GM21515 (cell line): ENCODE measurements around the gene NLGN1.
"Not testable (repeated sequence)": the region's sequence is repeated elsewhere in the genome, so short reads cannot be mapped to it uniquely, and the experiment has no call there.

ENCODE experiments used
- ATAC-seq: cut with Tn5 transposase; IDR thresholded peaks from one replicate; pipeline ENCODE4 v1.9.1; 2021; ENCODE audit not compliant: unreplicated experiment

The NLGN1 gene

DNA sequence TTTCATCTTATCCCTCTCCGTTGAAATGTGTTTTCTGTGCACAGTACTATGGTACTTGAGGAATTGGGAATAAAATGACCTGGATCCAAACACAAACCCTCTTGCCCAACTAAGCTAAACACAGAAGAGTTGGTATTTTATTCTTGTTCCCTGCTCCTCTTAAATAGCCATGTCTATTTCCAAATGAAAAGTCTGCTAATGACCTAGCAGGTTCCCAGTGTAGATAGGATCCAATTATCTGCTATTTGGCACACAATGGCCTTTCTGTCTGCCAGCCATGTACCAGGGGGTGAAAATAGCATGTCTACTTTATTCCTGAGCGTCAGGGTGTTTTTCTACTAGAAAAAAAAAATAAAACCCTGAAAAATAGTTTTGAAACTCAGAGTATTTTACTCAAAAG lies 804.6 kb downstream of the NLGN1 start:
- ATAC-seq = no peak

DNA sequence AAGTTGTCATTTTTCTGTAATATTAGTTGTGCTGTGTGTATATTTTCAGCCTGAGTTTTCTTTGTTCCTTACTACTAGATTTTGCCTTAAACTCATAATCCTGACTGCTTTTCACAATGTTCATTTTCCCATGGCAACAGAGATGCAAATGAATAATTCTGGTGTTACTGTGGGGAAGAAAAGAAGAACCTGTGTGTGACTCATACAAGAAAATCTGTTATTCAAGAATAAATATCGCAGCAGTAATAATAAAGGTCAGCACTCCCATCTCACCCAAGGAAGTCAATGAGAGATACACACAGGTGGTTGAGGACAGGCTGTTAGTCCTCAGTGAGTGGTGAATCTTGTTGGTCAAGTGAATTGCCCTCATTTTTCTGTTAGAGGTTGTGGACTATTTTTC lies 805.0 kb downstream of the NLGN1 start:
- no peak for ATAC-seq

DNA sequence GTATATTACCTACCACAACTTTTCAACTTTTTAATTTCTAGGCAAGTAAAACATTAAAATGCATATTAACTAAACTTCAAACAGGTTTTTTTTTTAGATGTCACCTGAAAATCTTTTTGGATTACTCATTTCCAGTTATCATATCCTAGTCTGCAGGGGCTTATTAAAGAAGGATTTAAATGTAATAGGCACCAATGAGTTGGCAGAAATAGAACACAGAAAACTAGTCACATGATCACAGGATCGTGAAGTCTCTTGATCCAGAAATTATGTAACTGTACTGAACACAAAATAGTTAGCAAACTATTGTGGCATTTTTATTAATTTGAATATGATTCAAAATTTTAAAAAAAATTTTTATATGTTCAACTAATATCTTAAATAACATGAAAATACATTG lies 807.2 kb downstream of the NLGN1 start:
- no peak for ATAC-seq

DNA sequence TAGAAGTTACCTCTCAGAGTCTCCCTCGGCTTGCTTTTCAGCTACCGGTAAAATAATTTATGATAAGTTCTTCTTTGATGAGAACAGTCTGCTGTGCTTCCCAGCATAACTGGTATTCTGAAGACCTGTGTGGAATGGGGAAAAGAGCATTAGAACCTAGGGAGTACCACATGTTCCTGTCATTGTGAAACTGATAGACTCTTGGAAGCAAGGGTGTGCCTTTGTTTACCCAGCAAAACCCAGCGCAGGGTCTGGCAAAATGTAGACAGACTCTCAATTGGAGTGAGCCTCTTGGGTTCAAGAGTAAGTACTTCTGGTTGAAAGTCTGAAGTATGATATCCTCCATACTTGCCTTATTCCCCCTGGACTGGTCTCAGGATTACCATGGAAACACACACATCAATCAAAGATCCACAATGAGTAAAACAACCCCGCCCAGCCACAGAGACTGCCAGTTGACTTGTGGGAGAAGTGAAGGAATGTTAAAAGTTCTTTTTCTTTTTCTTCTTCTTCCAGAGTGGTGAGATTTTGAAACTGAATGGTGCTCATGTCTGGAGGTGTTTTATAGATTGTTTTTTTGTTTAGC lies 809.2 kb downstream of the NLGN1 start:
- ATAC-seq = no peak

DNA sequence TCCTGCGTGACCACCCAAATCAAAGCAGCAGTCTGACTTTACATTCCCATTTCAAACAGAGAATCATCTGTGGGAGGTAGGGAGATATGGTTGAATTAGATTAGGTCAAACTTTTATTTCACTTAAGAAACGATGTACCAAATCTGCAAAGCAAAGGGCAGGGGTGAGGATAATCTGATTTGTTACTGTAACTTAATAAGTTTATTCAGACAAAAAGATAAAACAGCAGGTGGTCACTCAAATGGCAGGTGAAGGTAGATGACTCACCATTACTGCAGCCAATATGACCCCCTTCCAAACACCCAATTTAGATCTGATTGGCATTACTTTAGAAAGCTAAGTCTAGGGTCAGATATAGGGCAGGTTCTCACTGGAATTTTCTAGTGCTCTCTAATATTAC lies 810.6 kb downstream of the NLGN1 start:
- no peak for ATAC-seq

DNA sequence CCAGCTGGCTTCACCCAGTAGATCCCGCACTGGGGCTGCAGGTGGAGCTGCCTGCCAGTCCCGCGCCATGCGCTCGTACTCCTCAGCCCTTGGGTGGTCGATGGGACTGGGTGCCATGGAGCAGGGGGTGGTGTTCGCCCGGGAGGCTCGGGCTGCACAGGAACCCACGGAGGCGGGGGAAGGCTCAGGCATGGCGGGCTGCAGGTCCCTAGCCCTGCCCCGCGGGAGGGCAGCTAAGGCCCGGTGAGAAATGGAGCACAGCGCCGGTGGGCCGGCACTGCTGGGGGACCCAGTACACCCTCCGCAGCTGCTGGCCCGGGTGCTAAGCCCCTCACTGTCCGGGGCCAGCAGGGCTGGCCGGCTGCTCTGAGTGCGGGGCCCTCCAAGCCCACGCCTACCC lies 814.4 kb downstream of the NLGN1 start:
- ATAC-seq = not testable (repeated sequence)

DNA sequence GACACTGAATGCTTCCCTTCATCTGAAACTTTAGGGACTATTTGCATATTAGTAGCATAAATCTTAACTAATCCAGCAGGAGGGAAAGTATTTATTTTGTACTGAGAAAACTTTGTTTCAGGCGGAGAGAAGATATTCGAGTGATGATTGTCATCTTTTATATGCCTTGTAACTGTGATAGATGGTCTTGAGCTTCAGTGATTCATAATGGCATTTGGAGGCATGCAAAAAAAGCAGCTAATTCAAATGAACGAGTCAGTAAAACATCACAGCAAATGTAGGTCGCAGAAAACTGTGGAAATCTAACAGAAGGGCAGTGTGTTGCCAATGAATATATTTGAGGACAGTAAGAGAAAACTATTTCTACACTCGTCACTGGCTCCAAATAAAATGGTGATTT lies 817.9 kb downstream of the NLGN1 start:
- no peak for ATAC-seq

DNA sequence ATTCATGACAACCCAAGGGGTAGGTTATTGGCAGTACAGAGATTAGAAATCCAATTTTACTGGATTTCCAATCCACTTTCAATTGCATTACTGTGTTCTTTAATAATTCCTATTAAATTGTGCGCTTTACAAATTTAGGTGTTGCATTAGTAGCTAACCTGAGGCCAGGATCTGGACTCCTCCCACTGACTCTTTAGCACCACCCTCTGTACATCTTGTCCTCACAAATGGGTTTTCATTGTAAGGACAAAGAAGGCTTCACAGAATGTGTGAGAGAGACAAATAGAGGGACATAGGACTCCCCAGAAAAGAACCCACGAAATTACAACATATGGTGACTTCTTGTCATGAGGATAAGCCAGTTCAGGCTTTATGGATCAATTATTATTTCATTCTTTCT lies 818.5 kb downstream of the NLGN1 start:
- ATAC-seq = no peak

DNA sequence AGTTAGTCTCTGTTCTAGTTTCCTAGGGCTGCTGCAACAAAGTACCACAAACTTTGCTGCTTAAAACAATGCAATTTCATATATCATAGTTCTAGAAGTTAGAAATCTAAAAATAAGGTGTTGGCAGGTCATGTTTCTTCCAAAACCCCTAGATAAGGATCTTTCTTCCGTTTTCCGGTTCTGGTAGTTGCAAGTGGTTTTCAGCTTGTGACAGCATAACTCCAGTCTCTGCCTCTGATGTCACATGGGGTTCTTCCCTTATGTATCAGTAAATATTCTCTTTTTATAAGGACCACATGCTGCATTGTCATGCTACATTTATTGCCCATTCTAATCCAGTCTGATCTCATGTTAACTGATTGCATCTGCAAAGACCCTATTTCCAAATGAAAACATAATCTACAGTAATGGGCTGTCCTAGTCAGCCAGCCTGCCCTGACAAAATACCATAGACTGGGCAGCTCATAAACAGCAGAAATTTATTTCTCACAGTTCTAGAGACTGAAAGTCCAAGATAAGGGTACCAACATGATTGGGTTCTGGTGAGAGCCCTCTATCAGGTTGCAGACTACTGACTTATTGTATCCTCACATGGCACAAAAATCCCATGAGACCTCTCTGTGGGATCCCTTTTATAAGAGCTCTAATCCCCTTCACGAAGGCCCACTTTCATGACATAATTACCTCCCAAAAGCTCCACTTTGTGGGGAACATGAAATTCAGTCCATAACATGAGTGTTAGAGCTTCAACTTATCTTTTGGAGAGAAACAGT lies 819.6 kb downstream of the NLGN1 start:
- no peak for ATAC-seq

DNA sequence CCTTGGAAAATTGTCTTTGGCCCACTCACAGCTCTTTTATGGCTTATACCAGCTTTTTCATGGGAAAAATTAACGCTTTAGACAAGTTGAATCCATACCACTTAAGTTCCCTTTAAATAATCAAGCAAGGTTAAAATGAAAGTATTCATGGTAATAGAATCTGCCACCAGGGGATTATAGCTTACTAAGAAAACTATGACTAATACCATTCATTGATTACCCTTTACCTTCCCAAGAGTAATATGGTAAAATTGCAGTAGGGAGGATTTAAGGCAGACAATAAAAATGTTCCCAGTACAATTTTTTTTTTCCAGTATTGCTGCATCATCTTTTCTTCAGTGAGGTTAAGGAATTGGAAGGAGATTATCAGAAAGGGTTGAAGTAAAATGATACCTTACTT lies 820.5 kb downstream of the NLGN1 start:
- no peak for ATAC-seq

DNA sequence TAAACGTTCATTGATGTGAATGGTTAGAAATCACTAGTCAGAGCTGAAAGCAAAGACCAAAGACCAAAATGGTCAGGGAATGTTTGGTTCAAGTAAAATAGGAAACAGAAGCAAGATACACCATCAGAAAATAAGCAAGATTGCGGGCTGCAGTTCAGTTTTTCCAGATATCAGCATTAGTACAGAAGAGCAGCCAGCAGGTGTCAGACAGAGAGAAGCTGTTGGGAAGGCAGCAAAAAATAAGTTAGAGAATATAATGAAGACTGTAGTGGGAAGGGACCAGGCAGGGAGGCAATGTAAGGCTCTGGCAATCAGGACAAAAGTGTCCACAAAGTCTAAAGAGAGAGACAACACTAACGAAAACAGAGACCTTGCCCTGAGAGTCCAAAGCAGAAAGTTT lies 822.2 kb downstream of the NLGN1 start:
- ATAC-seq = no peak

DNA sequence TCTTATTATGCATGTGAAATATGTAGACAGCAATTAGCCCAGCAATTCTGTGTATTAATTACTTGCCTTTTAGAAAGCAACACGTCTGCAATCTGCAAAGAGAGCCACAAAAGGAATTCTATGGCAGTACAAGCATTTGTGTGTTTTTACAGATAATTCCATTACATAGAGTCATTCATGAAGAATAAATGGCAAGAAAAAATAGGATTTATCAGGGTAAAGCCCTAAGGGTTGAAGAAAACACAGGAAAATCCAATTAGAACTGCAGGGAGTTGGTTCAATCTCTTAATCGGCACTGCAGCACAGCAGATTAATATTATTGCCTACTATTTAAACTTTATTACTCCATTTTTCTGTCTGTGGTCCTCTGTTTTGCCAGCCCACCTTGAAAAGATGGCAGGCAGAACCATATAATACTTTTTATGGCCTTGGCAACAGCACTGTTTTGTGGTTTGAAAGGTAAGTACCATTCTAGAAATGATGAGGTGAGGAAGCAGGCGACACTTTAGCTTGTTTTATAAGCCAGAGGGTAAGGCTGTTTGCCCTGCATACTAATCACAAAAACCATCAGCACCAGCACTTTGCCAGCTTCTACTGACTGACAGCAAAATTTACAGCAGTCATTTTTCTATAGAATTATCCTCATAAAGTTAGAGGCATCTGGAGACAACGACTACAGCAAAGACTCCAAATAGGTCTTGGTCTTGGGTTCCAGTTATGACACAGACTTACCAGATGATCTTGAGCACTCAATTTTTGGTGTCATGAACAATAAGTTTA lies 823.4 kb downstream of the NLGN1 start:
- ATAC-seq = no peak

DNA sequence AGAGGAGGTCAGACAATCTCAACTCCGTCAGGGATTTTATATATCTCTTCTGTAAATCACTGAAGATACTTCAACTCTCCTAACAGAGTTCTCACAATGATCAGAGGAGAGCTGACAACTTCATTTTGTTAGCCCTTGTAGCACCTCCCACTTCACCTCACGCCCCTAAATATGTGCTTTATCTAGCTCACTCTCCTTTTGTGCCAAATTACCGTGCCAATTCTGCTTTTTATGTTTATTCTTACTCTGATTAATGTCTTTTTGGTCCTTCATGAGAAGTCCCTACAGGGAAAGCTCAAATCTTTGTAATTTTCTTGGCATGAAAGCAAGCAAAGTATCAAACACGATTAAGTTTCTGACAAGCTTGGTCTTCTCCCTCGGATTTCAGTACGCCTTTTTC lies 825.5 kb downstream of the NLGN1 start:
- no peak for ATAC-seq

DNA sequence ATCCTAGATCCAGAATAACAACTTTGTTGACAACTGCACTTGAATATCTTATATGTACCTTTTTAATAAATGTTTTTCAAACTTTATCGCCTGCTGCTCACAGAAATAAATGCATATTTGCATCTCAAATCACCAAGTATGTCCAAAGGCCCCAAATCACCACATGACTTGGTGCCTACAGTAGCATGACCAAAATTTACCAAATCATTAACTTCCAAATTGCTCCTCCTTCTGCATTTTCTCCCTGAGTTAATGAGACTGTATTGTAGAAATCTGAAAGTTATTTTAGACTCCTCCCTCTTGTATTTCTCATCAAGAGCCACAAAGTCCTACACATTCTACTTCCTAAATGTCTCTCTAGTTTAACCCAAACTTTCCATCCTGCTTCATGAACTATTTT lies 826.1 kb downstream of the NLGN1 start:
- no peak for ATAC-seq

DNA sequence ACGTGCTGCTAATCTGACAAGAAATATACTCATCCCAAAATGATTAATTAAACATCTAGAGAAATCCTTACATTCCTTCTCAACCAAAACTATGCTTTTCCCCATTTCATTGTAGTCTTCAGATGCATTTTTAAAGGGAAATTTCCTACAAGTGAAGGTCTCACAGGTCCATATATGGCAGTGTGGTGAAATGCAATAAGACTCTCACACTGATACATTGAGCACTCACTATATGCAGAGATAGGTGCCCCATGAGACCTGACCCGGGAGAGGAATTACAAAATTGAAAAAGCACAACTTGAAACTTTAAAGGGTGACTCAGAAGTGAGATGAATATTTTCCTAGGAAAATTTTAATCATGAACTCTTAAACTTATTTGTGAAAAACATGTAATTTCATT lies 832.4 kb downstream of the NLGN1 start:
- no peak for ATAC-seq

DNA sequence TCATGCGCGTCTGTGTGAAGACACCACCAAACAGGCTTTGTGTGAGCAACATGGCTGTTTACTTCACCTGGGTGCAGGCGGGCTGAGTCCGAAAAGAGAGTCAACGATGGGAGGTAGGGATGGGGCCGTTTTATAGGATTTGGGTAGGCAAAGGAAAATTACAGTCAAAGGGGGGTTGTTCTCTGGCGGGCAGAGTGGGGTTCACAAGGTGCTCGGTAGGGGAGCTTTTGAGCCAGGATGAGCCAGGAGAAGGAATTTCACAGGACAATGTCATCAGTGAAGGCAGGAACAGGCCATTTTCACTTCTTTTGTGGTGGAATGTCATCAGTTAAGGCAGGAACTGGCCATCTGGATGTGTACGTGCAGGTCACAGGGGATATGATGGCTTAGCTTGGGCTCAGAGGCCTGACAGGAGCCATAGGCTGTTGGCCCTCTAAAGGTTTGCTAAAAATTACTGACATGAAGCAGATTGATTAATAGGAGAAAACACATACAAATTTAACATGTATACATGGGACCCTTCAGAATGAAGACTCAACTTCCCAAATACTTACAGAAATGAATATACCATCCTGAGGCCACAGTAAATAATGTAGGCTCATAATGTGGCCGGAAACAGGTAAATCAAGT lies 834.6 kb downstream of the NLGN1 start:
- ATAC-seq = not testable (repeated sequence)

DNA sequence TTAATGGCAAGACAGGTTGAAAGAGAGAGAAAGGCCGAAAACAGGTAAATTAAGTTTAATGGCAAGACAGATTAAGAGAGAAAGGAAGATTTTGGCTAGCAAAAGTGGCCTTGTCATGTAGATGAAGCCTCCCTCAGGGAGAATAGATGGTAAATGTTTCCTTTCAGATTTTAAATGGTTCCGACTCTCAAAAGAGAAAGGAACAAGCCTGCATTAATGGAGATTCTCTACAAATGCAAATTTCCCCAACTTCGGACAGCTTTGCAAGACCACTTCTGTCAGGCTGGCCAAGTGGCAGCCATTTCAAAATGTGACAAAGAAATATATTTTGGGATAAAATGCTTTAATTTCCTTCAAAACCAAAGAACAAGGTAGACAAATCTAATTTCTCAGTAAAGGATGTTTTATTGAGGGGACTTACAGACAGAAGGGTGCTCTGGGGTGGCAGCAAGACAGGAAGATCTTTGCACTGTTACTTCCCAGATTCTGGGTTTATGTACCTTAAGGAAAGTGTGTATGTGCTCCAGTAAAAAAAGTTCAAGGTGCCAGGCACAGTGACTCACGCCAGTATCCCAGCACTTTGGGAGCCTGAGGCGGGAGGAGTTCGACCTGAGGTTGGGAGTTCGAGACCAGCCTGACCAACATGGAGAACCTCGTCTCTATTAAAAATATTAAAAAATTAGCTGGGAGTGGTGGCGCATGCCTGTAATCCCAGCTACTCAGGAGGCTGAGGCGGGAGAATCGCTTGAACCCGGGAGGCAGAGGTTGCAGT lies 835.3 kb downstream of the NLGN1 start:
- no peak for ATAC-seq

DNA sequence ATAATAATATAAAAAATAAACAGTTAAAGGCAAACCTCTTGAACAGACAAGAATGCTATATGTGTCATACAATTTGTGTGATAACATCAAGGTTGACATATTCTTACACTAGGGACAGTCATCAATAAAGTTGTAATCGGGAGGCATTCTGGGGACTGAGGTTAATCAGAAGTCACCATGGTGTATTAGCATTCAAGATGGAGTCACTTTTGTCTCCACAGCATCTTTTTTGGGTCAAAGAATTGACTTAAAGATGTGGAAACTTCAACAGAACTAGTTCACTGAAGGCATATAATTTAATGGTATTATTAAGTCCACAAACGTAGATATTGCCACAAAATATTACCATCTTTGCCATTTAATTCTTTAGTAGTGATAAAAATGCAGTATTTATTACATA lies 836.0 kb downstream of the NLGN1 start:
- no peak for ATAC-seq

DNA sequence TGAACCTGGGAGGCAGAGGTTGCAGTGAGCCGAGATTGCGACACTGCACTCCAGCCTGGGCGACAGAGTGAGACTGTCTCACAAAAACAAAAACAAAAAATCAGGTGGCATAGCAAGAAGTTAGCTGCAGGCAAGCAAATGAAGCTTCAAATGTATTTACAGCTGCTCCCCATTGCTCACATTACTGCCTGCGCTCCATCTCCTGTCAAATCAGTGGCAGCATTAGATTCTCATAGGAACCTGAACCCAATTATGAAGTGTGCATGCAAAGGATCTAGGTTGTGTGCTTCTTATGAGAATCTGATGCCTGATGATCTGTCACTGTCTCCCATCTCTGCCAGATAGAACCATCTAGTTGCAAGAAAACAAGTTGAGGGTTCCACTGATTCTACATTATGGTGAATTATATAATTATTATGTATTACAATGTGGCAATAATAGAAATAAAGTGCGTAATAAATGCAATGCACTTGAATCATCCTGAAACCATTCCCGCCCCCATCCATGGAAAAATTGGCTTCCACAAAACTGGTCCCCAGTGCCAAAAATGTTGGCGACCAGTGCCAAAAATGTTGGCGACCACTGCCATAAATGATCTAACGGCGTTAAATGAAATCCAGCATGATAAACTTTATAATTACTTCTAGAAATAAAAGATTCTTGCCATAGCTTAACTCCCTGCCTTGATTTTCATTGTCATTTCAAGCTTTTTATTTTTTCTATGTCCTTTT lies 844.9 kb downstream of the NLGN1 start:
- no peak for ATAC-seq

DNA sequence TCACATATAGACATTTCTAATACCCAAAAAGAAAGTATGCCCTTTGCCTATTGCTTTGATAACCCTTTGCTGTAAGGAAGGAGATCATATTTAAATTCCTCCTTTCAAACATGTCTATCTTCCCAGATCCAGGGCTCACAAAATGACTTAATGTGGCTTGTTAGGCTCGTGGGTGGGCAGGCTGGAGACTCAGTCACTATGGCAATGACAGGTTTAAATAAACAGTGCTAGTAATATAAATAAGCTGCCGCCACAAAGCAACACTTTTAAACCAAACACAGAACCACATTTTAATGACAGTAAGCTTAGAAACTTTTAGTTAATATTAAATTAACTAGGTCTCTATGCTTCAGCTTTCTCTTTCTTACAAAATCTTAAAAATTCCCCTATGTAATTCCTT lies 845.6 kb downstream of the NLGN1 start:
- no peak for ATAC-seq
